ENCODE results near the gene CFAP251.

Gene CFAP251

DNA sequence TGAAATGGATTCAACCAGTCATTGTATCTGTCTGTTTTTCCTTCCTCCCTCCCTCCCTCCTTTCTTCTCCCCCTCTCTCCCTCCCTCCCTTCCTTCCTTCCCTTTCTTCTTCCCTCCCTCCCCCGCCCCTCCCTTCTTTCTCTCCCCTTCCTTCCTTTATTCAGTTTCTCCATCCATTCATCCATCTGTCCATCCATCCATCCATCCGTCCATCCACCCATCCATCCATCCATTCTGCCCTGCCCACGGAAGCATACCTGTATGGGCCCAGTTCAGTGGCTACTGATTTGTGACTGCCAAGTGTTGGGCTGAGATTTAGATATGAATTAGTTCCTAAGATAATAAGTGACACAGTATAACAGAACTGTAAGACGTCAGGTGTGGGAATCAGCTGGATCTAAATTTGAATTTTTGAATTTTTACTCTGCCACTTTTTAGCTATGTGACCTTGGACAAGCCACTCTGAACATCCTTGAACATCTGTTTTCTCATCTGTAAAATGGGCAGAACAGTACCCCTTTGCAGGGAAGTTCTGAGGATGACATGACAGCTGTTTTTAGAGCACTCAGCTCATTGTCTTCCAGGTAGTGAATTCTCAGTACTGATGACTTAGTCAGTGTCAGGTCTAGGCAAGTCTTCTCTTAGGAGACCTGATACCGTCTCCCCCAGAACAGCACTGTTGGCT is 42.9 kb downstream of the CFAP251 start:
- TF ChIP-seq CTCF (IDR thresholded peaks at IDR 0.05; ENCODE audit: low read depth, low read length) = no peak

GRCh38 chr12:121963341-121964018 is 45.1 kb downstream of the CFAP251 start:
- no peak for TF ChIP-seq CTCF (IDR thresholded peaks at IDR 0.05; ENCODE audit: low read depth, low read length)
- DNase-seq (ENCODE audit: extremely low read depth, low read depth) = no peak

More for the DNA sequence above, 42.9 kb downstream of the CFAP251 start:
- DNase-seq (ENCODE audit: extremely low read depth, low read depth) = no peak

DNA sequence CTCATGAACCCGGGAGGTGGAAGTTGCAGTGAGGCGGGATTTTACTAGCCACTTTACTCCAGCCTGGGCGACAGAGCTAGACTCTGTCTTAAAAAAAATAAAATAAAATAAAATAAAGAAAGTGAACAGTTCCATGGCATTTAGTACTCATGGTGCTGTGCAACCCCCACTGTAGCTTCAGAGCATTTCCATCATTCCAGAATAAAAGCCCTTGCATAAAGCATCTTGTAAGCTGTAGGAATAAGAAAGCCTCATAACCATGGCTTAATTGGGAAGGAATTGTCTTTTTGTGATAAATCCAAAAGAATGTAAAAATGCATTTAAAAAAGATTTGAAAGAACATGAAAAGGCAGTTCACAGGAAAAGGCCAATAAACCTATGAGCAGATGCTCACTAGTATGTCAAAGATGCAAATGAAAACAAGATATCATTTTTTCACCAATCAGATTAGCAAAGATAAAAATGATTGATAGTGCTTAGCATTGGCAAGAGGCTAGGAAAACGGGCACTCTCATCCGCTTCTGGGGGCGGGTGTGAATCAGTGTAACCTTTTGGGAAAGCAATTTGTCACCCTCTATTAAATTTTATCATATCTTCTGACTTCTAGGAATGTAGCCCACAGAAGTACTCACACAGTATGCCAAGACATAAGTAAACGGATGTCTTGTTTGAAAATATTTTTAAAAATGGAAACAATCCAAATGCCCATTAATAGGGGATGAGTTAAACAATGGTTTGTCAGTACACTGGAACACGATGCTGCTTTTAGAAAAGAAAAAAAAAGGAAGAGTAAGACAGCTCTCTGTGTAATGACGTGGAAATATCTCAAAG is 46.6 kb downstream of the CFAP251 start:
- no peak for TF ChIP-seq CTCF (IDR thresholded peaks at IDR 0.05; ENCODE audit: low read depth, low read length)
- DNase-seq (ENCODE audit: extremely low read depth, low read depth) = no peak

- no peak for DNase-seq (ENCODE audit: extremely low read depth, low read depth)
- TF ChIP-seq CTCF (IDR thresholded peaks at IDR 0.05; ENCODE audit: low read depth, low read length) = no peak
These were observed 48.6 kb downstream of the CFAP251 start for GRCh38 chr12:121966959-121967358.

DNA sequence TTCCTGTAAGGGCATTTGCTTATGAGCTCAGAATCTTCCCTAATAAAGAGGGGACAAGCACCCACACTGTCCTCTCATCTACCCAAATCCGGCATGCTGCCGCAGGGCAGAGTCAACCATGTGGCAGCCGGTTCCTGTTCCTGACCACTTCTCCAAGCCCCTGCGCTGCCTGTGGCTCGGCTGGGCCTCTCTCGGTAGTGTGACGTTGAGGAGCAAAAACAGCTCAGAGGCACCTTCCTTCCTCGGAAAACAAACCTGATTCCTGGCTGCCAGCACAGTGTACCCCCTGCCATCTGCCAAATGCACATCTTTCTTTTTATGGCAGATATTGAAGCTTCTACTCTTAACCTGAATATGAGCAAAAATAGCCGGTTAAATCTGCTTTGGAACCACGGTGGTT is 50.5 kb downstream of the CFAP251 start:
- no peak for DNase-seq (ENCODE audit: extremely low read depth, low read depth)
- TF ChIP-seq CTCF (IDR thresholded peaks at IDR 0.05; ENCODE audit: low read depth, low read length) = no peak

GRCh38 chr12:121969726-121970125 is 51.3 kb downstream of the CFAP251 start:
- DNase-seq (ENCODE audit: extremely low read depth, low read depth) = no peak
- no peak for TF ChIP-seq CTCF (IDR thresholded peaks at IDR 0.05; ENCODE audit: low read depth, low read length)

All from AG09319 (cell line).